HG03175 (cell line): Measurements from ENCODE around the gene CHP2.

ENCODE experiments used
- ATAC-seq: cut with Tn5 transposase; IDR thresholded peaks from one replicate; pipeline ENCODE4 v1.9.1; 2021; ENCODE audit warnings: mild to moderate bottlenecking, moderate library complexity; ENCODE audit not compliant: unreplicated experiment

The CHP2 gene

GRCh38 chr16:23803591-23804123 lies 48.8 kb downstream of the CHP2 start:
- peak; percentile 66 for ATAC-seq

GRCh38 chr16:23807028-23807427 lies 52.2 kb downstream of the CHP2 start:
- ATAC-seq: no peak
